K562 (cell line): ENCODE data around the gene IL36RN. TPM values are rescaled to one million over a fixed set of nuclear protein-coding genes. Genes with fewer than 3 reads are reported as not detected.

Experiments
- ARHGAP35 ChIP-seq: fragments of 450-650 bp; IDR thresholded peaks from 2 replicates; pipeline ENCODE4 v1.6.1; 2018; ENCODE audit not compliant: partially characterized antibody
- BMI1 ChIP-seq: fragments of 150-350 bp; IDR thresholded peaks from 2 replicates; pipeline ENCODE4 v1.6.1; 2014; ENCODE audit warnings: low read length
- CBFB ChIP-seq: sonication (generic); formaldehyde crosslinking; IDR thresholded peaks from 2 replicates; pipeline ENCODE4 v1.4.0; 2020; ENCODE audit warnings: mild to moderate bottlenecking, missing genetic modification reagents
- CCAR2 ChIP-seq: fragments of 200-400 bp; formaldehyde crosslinking; IDR thresholded peaks from 2 replicates; pipeline ENCODE4 v1.6.1; 2017; ENCODE audit warnings: mild to moderate bottlenecking, low read depth, low read length
- ETV6 ChIP-seq, 3 experiments: fragments of 150-350 bp in 1 of 3; sonication (generic) in 1 of 3; formaldehyde crosslinking in 1 of 3; IDR thresholded peaks; 2 replicates each; pipeline versions ENCODE4 v1.6.1 to v1.8.0; 2014 to 2022; ENCODE audit warnings: borderline replicate concordance in 2 of 3, low read depth in 2 of 3, antibody characterized with exemption in 1 of 3, low read length in 1 of 3, mild to moderate bottlenecking in 1 of 3, missing genetic modification reagents in 1 of 3
- GTF2F1 ChIP-seq: IDR thresholded peaks from 2 replicates; pipeline ENCODE4 v1.6.1; 2011; ENCODE audit warnings: low read depth, low read length, improper control_type of control experiment
- HEY1 ChIP-seq: fragments of 250-450 bp; sonication (Bioruptor Pico); IDR thresholded peaks from 2 replicates; pipeline ENCODE4 v1.5.0; 2020; ENCODE audit warnings: mild to moderate bottlenecking, moderate library complexity, borderline replicate concordance
- HMGN3 ChIP-seq: IDR thresholded peaks from 2 replicates; pipeline ENCODE4 v1.6.1; 2011; ENCODE audit warnings: borderline replicate concordance, low read depth, mild to moderate bottlenecking, mixed read lengths, low read length; ENCODE audit not compliant: insufficient read length; ENCODE audit errors: extremely low read depth
- MYNN ChIP-seq, 2 experiments: sonication (generic); formaldehyde crosslinking in 1 of 2; IDR thresholded peaks; 2 replicates each; pipeline versions ENCODE4 v1.5.0 to v1.6.1; 2016 to 2020; ENCODE audit warnings: antibody characterized with exemption in 1 of 2, missing genetic modification reagents in 1 of 2
- NFE2L1 ChIP-seq: fragments of 450-650 bp; IDR thresholded peaks from 2 replicates; pipeline ENCODE4 v1.6.1; 2016; ENCODE audit warnings: missing genetic modification characterization, low read depth, mild to moderate bottlenecking, missing compliant biosample characterization, moderate library complexity, borderline replicate concordance
- PCBP2 ChIP-seq: fragments of 200-400 bp; formaldehyde crosslinking; IDR thresholded peaks from 2 replicates; pipeline ENCODE4 v1.6.1; 2018; ENCODE audit warnings: low read length, low read depth, mild to moderate bottlenecking, moderate library complexity; ENCODE audit not compliant: poor library complexity, severe bottlenecking
- PHB2 ChIP-seq: fragments of 450-650 bp; IDR thresholded peaks from 2 replicates; pipeline ENCODE4 v1.6.1; 2017; ENCODE audit warnings: low read depth
- PURB ChIP-seq: sonication (generic); formaldehyde crosslinking; IDR thresholded peaks from 2 replicates; pipeline ENCODE4 v1.9.0; 2021; ENCODE audit warnings: low read depth, mild to moderate bottlenecking, missing genetic modification reagents
- RBM39 ChIP-seq: fragments of 200-400 bp; formaldehyde crosslinking; optimal IDR thresholded peaks from 2 replicates; pipeline ENCODE3; 2018; ENCODE audit warnings: low read depth, low read length
- SMAD3 ChIP-seq: fragments of 450-650 bp; formaldehyde crosslinking; conservative IDR thresholded peaks from 2 replicates; pipeline ENCODE4 v1.4.0; 2020; ENCODE audit warnings: mild to moderate bottlenecking
- ZNF239 ChIP-seq: fragments of 250-450 bp; sonication (Bioruptor Pico); IDR thresholded peaks from 2 replicates; pipeline ENCODE4 v1.4.0; 2020; ENCODE audit warnings: mild to moderate bottlenecking
- ZNF785 ChIP-seq: fragments of 250-450 bp; sonication (Bioruptor Pico); IDR thresholded peaks from 2 replicates; pipeline ENCODE4 v1.4.0; 2020; ENCODE audit warnings: mild to moderate bottlenecking
- polyA plus RNA-seq, 8 experiments: library from polyadenylated mRNA; depleted of rRNA in 4 of 8; stranded (reverse) in 5 of 8; unstranded in 3 of 8; fragments of >200 nt; fragmentation: Nextera tagmentation in 2 of 8; fragmentation: Illumina TruSeq in 1 of 8; extraction: Ambion mirVana in 2 of 8; extraction: Trizol in 1 of 8; gene quantifications; 2 replicates each; pipeline versions ENCODE4 v1.2.1 to v1.2.3, GENCODE V29; 2011 to 2014; ENCODE audit warnings: inconsistent platforms in 1 of 8, missing spikeins in 1 of 8
- total RNA-seq, 7 experiments: library from RNA; depleted of rRNA in 6 of 7; stranded (reverse); fragments of >200 nt in 6 of 7; fragmentation: Illumina TruSeq in 2 of 7; extraction: Trizol in 2 of 7; gene quantifications; 2 replicates each; pipeline versions ENCODE4 v1.2.1 to v1.2.3, GENCODE V29; 2011 to 2021; ENCODE audit warnings: low replicate concordance in 1 of 7
- TF ChIP-seq, protein P1 (sequence below): fragments of 450-650 bp; IDR thresholded peaks from 2 replicates; pipeline ENCODE4 v1.7.1; 2018; ENCODE audit warnings: mild to moderate bottlenecking, low read depth; ENCODE audit not compliant: partially characterized antibody
- TF ChIP-seq, protein P2 (sequence below): sonication (generic); IDR thresholded peaks from 2 replicates; pipeline ENCODE4 v1.6.1; 2016
- TF ChIP-seq, protein P3 (sequence below): fragments of 250-450 bp; sonication (Bioruptor Pico); IDR thresholded peaks from 2 replicates; pipeline ENCODE4 v1.5.0; 2021
- TF ChIP-seq, protein P4 (sequence below): fragments of 250-450 bp; sonication (Bioruptor Pico); IDR thresholded peaks from 2 replicates; pipeline ENCODE4 v1.8.0; 2021; ENCODE audit warnings: mild to moderate bottlenecking, moderate library complexity
- TF ChIP-seq, protein P5 (sequence below): fragments of 450-650 bp; IDR thresholded peaks from 2 replicates; pipeline ENCODE4 v1.6.1; 2016; ENCODE audit warnings: antibody characterized with exemption

IL36RN gene
- total and polyA plus RNA-seq, 9 of the 15 experiments (the other 6 are each of a cell fraction or from before 2014, with no cell fraction given): not detected

DNA sequence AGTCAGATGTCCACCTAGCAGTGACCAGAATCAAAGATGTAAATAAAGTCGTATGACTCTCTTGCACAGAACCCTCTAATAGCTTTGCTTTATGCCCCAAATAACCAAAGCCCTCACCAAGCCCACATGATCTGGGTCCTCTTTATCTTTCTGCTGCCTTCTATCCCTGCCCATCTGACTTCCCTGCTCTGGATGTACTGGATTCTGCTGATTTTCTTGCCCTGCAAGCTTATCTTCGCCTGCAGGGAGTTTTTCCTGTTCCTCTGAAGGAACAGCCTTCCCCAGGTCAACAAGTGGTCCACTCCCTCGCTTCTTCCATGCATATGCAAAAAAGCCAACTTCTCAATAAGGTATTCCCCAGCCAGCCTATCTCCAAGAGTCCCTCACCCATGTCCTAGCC, 25.0 kb upstream of the IL36RN start (continued):
- TF ChIP-seq PURB (no peak), ZNF239 (no peak), HMGN3 (no peak), PHB2 (peak; percentile 76), ETV6 (IDR thresholded peaks at IDR 0.05; ENCODE audit: borderline replicate concordance in 1 of 2, low read depth in 2 of 2, low read length in 1 of 2) (no peak), ETV6 (CRISPR knock-in tag; IDR thresholded peaks at IDR 0.05; ENCODE audit: borderline replicate concordance) (no peak), SMAD3 (CRISPR knock-in tag) (peak; percentile 55; the same call in 1 of the 2 replicates), CBFB (CRISPR knock-in tag) (no peak), ARHGAP35 (no peak), HEY1 (0 out of 2 replicates have a peak, but pooled peaks have one; percentile 81), CCAR2 (no peak), ZNF785 (CRISPR knock-in tag) (no peak), NFE2L1 (tag) (no peak), MYNN (IDR thresholded peaks at IDR 0.05) (peak; percentile 39; the same call in 1 of the 2 replicates), MYNN (CRISPR knock-in tag; IDR thresholded peaks at IDR 0.05) (no peak), GTF2F1 (no peak), BMI1 (no peak), PCBP2 (no peak), RBM39 (no peak)
- TF ChIP-seq, protein P1, sequence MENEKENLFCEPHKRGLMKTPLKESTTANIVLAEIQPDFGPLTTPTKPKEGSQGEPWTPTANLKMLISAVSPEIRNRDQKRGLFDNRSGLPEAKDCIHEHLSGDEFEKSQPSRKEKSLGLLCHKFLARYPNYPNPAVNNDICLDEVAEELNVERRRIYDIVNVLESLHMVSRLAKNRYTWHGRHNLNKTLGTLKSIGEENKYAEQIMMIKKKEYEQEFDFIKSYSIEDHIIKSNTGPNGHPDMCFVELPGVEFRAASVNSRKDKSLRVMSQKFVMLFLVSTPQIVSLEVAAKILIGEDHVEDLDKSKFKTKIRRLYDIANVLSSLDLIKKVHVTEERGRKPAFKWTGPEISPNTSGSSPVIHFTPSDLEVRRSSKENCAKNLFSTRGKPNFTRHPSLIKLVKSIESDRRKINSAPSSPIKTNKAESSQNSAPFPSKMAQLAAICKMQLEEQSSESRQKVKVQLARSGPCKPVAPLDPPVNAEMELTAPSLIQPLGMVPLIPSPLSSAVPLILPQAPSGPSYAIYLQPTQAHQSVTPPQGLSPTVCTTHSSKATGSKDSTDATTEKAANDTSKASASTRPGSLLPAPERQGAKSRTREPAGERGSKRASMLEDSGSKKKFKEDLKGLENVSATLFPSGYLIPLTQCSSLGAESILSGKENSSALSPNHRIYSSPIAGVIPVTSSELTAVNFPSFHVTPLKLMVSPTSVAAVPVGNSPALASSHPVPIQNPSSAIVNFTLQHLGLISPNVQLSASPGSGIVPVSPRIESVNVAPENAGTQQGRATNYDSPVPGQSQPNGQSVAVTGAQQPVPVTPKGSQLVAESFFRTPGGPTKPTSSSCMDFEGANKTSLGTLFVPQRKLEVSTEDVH: no peak
- TF ChIP-seq, protein P2, sequence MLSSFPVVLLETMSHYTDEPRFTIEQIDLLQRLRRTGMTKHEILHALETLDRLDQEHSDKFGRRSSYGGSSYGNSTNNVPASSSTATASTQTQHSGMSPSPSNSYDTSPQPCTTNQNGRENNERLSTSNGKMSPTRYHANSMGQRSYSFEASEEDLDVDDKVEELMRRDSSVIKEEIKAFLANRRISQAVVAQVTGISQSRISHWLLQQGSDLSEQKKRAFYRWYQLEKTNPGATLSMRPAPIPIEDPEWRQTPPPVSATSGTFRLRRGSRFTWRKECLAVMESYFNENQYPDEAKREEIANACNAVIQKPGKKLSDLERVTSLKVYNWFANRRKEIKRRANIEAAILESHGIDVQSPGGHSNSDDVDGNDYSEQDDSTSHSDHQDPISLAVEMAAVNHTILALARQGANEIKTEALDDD: no peak
- TF ChIP-seq, protein P3, sequence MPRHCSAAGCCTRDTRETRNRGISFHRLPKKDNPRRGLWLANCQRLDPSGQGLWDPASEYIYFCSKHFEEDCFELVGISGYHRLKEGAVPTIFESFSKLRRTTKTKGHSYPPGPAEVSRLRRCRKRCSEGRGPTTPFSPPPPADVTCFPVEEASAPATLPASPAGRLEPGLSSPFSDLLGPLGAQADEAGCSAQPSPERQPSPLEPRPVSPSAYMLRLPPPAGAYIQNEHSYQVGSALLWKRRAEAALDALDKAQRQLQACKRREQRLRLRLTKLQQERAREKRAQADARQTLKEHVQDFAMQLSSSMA (CRISPR knock-in tag): no peak
- TF ChIP-seq, protein P4, sequence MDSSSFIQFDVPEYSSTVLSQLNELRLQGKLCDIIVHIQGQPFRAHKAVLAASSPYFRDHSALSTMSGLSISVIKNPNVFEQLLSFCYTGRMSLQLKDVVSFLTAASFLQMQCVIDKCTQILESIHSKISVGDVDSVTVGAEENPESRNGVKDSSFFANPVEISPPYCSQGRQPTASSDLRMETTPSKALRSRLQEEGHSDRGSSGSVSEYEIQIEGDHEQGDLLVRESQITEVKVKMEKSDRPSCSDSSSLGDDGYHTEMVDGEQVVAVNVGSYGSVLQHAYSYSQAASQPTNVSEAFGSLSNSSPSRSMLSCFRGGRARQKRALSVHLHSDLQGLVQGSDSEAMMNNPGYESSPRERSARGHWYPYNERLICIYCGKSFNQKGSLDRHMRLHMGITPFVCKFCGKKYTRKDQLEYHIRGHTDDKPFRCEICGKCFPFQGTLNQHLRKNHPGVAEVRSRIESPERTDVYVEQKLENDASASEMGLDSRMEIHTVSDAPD (CRISPR knock-in tag): no peak
- TF ChIP-seq, protein P5, sequence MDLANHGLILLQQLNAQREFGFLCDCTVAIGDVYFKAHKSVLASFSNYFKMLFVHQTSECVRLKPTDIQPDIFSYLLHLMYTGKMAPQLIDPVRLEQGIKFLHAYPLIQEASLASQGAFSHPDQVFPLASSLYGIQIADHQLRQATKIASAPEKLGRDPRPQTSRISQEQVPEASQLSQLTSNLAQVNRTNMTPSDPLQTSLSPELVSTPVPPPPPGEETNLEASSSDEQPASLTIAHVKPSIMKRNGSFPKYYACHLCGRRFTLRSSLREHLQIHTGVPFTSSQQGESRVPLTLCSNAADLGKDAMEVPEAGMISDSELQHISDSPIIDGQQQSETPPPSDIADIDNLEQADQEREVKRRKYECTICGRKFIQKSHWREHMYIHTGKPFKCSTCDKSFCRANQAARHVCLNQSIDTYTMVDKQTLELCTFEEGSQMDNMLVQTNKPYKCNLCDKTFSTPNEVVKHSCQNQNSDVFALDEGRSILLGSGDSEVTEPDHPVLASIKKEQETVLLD: no peak
